Measurements from ENCODE around the gene PCID2. TPM values are rescaled to one million over a fixed set of nuclear protein-coding genes. Genes with fewer than 3 reads are reported as not detected.

Gene PCID2
- polyA plus RNA-seq, 1 donor from 2014 or later, result 81.3 TPM

DNA sequence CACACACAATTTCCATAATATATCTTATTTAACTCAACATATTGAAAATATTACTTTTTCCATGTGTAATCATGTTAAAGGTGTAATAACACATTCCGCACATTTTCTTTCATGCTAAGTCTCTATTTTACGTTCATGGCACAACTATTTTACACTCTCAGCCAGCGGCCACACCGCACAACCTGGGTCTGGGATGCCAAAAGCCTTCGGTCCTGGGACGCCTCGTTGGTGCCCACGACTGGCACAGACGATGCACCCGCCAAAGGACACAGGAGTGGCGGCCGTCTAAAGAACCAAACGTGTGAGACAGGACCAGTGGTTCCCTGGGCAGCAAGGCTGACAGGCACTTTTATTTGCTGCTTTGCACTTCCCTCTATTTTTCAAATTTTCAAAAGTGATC is 60.1 kb downstream of the PCID2 start:
- H3K9me2 ChIP-seq (ENCODE audit: insufficient read depth, low read length), result no peaks in the 10 kb centered on the region
- H4K20me1 ChIP-seq (ENCODE audit: insufficient read depth), result no peaks in the 10 kb centered on the region
- H3K27me3 ChIP-seq (ENCODE audit: insufficient read depth, low read depth, low read length), result peaks cover 14% of the 10 kb centered on the region
- no peaks in the 10 kb centered on the region for H3F3A ChIP-seq (ENCODE audit: insufficient read depth, low read length, poor library complexity, severe bottlenecking)
- no peak overlapping the region for H3K9ac ChIP-seq (ENCODE audit: low read length)
- TF ChIP-seq, protein P1, sequence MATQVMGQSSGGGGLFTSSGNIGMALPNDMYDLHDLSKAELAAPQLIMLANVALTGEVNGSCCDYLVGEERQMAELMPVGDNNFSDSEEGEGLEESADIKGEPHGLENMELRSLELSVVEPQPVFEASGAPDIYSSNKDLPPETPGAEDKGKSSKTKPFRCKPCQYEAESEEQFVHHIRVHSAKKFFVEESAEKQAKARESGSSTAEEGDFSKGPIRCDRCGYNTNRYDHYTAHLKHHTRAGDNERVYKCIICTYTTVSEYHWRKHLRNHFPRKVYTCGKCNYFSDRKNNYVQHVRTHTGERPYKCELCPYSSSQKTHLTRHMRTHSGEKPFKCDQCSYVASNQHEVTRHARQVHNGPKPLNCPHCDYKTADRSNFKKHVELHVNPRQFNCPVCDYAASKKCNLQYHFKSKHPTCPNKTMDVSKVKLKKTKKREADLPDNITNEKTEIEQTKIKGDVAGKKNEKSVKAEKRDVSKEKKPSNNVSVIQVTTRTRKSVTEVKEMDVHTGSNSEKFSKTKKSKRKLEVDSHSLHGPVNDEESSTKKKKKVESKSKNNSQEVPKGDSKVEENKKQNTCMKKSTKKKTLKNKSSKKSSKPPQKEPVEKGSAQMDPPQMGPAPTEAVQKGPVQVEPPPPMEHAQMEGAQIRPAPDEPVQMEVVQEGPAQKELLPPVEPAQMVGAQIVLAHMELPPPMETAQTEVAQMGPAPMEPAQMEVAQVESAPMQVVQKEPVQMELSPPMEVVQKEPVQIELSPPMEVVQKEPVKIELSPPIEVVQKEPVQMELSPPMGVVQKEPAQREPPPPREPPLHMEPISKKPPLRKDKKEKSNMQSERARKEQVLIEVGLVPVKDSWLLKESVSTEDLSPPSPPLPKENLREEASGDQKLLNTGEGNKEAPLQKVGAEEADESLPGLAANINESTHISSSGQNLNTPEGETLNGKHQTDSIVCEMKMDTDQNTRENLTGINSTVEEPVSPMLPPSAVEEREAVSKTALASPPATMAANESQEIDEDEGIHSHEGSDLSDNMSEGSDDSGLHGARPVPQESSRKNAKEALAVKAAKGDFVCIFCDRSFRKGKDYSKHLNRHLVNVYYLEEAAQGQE (IDR thresholded peaks at IDR 0.05; ENCODE audit: borderline replicate concordance), result no peak
- no peak for TF ChIP-seq EP300 (conservative IDR thresholded peaks at IDR 0.05; ENCODE audit: poor library complexity, severe bottlenecking)
- TF ChIP-seq SMC3 (conservative IDR thresholded peaks at IDR 0.05; ENCODE audit: poor library complexity), result no peak
- TF ChIP-seq MXI1 (conservative IDR thresholded peaks at IDR 0.05; ENCODE audit: poor library complexity, severe bottlenecking), result no peak
- no peak for TF ChIP-seq POLR2AphosphoS5 (IDR thresholded peaks at IDR 0.05)
- no peak for TF ChIP-seq TAF1 (IDR thresholded peaks at IDR 0.05; ENCODE audit: low read depth)
- TF ChIP-seq, protein P2, sequence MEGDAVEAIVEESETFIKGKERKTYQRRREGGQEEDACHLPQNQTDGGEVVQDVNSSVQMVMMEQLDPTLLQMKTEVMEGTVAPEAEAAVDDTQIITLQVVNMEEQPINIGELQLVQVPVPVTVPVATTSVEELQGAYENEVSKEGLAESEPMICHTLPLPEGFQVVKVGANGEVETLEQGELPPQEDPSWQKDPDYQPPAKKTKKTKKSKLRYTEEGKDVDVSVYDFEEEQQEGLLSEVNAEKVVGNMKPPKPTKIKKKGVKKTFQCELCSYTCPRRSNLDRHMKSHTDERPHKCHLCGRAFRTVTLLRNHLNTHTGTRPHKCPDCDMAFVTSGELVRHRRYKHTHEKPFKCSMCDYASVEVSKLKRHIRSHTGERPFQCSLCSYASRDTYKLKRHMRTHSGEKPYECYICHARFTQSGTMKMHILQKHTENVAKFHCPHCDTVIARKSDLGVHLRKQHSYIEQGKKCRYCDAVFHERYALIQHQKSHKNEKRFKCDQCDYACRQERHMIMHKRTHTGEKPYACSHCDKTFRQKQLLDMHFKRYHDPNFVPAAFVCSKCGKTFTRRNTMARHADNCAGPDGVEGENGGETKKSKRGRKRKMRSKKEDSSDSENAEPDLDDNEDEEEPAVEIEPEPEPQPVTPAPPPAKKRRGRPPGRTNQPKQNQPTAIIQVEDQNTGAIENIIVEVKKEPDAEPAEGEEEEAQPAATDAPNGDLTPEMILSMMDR (IDR thresholded peaks at IDR 0.05; ENCODE audit: poor library complexity, severe bottlenecking), result no peak
- no peak for TF ChIP-seq EZH2 (IDR thresholded peaks at IDR 0.05; ENCODE audit: borderline replicate concordance, insufficient read depth, low read length, poor library complexity, severe bottlenecking)
- TF ChIP-seq RAD21 (conservative IDR thresholded peaks at IDR 0.05), result no peak
- H3K27ac ChIP-seq (ENCODE audit: low read length), result no peak overlapping the region
- H3K36me3 ChIP-seq (ENCODE audit: insufficient read depth, low read length), result no peaks in the 10 kb centered on the region
- H3K9me3 ChIP-seq (ENCODE audit: low read length), result no peaks in the 10 kb centered on the region
- no peak overlapping the region for H3K4me2 ChIP-seq (ENCODE audit: low read length)
- H3K4me3 ChIP-seq (ENCODE audit: low read length), result no peak overlapping the region
- no peaks in the 10 kb centered on the region for H3K79me2 ChIP-seq (replicated peaks; ENCODE audit: insufficient read depth, low read length)
- no peak overlapping the region for H2AFZ ChIP-seq (ENCODE audit: low read depth, low read length)

DNA sequence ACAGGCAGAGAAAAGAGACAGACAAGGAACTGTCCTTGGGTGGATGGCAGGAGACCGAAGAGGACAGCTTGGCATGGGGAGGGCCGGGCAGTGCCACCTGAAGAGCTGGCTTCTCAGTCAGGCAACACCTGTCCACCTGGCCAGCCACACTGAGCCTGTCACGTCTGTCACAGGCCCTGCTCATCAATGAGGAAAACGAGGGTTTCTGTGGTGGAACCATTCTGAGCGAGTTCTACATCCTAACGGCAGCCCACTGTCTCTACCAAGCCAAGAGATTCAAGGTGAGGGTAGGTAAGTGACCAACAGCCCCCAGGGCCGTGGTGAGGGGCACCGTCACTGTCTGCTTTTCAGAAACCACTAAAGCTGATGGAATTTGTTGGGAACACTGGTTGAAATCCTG is 61.3 kb downstream of the PCID2 start:
- no peak overlapping the region for H3K4me3 ChIP-seq (ENCODE audit: low read length)
- no peaks in the 10 kb centered on the region for H4K20me1 ChIP-seq (ENCODE audit: insufficient read depth)
- no peak overlapping the region for H3K27ac ChIP-seq (ENCODE audit: low read length)
- no peak overlapping the region for H3K9ac ChIP-seq (ENCODE audit: low read length)
- no peaks in the 10 kb centered on the region for H3F3A ChIP-seq (ENCODE audit: insufficient read depth, low read length, poor library complexity, severe bottlenecking)
- H3K9me2 ChIP-seq (ENCODE audit: insufficient read depth, low read length), result no peaks in the 10 kb centered on the region
- no peaks in the 10 kb centered on the region for H3K36me3 ChIP-seq (ENCODE audit: insufficient read depth, low read length)
- peaks cover 2% of the 10 kb centered on the region for H3K27me3 ChIP-seq (ENCODE audit: insufficient read depth, low read depth, low read length)
- no peak overlapping the region for H2AFZ ChIP-seq (ENCODE audit: low read depth, low read length)
- H3K79me2 ChIP-seq (replicated peaks; ENCODE audit: insufficient read depth, low read length), result no peaks in the 10 kb centered on the region
- no peaks in the 10 kb centered on the region for H3K9me3 ChIP-seq (ENCODE audit: low read length)
- no peak overlapping the region for H3K4me2 ChIP-seq (ENCODE audit: low read length)
- TF ChIP-seq, protein P2 (IDR thresholded peaks at IDR 0.05; ENCODE audit: poor library complexity, severe bottlenecking), result no peak
- no peak for TF ChIP-seq EZH2 (IDR thresholded peaks at IDR 0.05; ENCODE audit: borderline replicate concordance, insufficient read depth, low read length, poor library complexity, severe bottlenecking)
- no peak for TF ChIP-seq EP300 (conservative IDR thresholded peaks at IDR 0.05; ENCODE audit: poor library complexity, severe bottlenecking)
- no peak for TF ChIP-seq TAF1 (IDR thresholded peaks at IDR 0.05; ENCODE audit: low read depth)
- TF ChIP-seq, protein P1 (IDR thresholded peaks at IDR 0.05; ENCODE audit: borderline replicate concordance), result no peak
- no peak for TF ChIP-seq RAD21 (conservative IDR thresholded peaks at IDR 0.05)
- no peak for TF ChIP-seq POLR2AphosphoS5 (IDR thresholded peaks at IDR 0.05)
- TF ChIP-seq SMC3 (conservative IDR thresholded peaks at IDR 0.05; ENCODE audit: poor library complexity), result no peak
- TF ChIP-seq MXI1 (conservative IDR thresholded peaks at IDR 0.05; ENCODE audit: poor library complexity, severe bottlenecking), result no peak
